ENCODE data around the gene ADAT2. TPM values are rescaled to one million over a fixed set of nuclear protein-coding genes. Genes with fewer than 3 reads are reported as not detected.
A peak's percentile ranks its signal among the peaks of the same experiment; 100 is the strongest.

Gene ADAT2
- total and polyA plus RNA-seq, 2 of the 13 experiments (the other 11 are each of a cell fraction or from before 2014, with no cell fraction given) = 10.5 to 18.3 TPM

DNA sequence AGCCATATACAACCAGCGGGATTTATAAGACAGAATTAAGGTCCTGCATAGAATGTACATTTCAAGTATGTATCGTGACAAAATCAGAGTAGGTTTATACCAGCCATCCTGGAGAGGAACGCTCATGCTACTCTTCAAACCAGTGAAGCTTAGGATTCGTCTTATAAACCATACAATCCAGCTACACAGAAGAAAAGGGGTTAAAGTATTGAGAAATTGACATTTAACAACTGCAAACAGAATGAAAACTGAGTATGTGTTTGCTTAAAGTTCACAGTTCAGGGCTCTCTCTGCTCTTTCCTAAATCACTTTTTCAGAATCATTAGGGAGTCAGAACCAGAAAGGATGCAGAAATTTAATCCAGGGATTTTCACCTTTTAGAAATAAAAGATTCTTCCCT lies 17.9 kb downstream of the ADAT2 start (continued):
- TF ChIP-seq ELF3 (CRISPR knock-in tag; IDR thresholded peaks at IDR 0.05) (0 out of 2 replicates have a peak, but pooled peaks have one; percentile 23), KDM3A (CRISPR knock-in tag; IDR thresholded peaks at IDR 0.05; ENCODE audit: low read depth) (no peak), ZIK1 (CRISPR knock-in tag; IDR thresholded peaks at IDR 0.05; ENCODE audit: borderline replicate concordance, low read depth) (no peak), ZNF839 (CRISPR knock-in tag; IDR thresholded peaks at IDR 0.05; ENCODE audit: borderline replicate concordance) (no peak), DR1 (CRISPR knock-in tag; IDR thresholded peaks at IDR 0.05) (no peak), ZNF33B (CRISPR knock-in tag; IDR thresholded peaks at IDR 0.05) (no peak), BRD4 (CRISPR knock-in tag; IDR thresholded peaks at IDR 0.05) (no peak), PCBP1 (IDR thresholded peaks at IDR 0.05; ENCODE audit: borderline replicate concordance, low read depth, low read length) (no peak), KAT8 (CRISPR knock-in tag; IDR thresholded peaks at IDR 0.05) (0 out of 2 replicates have a peak, but pooled peaks have one; percentile 41), ZNF232 (CRISPR knock-in tag; IDR thresholded peaks at IDR 0.05; ENCODE audit: borderline replicate concordance) (peak; percentile 98), POGZ (CRISPR knock-in tag; IDR thresholded peaks at IDR 0.05) (0 out of 2 replicates have a peak, but pooled peaks have one; percentile 39), ISL2 (CRISPR knock-in tag; IDR thresholded peaks at IDR 0.05) (peak; percentile 77), NR2C2 (CRISPR knock-in tag; IDR thresholded peaks at IDR 0.05; ENCODE audit: borderline replicate concordance) (0 out of 2 replicates have a peak, but pooled peaks have one; percentile 22), ZNF747 (CRISPR knock-in tag; IDR thresholded peaks at IDR 0.05; ENCODE audit: borderline replicate concordance) (no peak; the same call in 1 of the 2 replicates)
- TF ChIP-seq, protein P1, sequence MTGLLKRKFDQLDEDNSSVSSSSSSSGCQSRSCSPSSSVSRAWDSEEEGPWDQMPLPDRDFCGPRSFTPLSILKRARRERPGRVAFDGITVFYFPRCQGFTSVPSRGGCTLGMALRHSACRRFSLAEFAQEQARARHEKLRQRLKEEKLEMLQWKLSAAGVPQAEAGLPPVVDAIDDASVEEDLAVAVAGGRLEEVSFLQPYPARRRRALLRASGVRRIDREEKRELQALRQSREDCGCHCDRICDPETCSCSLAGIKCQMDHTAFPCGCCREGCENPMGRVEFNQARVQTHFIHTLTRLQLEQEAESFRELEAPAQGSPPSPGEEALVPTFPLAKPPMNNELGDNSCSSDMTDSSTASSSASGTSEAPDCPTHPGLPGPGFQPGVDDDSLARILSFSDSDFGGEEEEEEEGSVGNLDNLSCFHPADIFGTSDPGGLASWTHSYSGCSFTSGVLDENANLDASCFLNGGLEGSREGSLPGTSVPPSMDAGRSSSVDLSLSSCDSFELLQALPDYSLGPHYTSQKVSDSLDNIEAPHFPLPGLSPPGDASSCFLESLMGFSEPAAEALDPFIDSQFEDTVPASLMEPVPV (CRISPR knock-in tag; IDR thresholded peaks at IDR 0.05) = no peak
- TF ChIP-seq, protein P2, sequence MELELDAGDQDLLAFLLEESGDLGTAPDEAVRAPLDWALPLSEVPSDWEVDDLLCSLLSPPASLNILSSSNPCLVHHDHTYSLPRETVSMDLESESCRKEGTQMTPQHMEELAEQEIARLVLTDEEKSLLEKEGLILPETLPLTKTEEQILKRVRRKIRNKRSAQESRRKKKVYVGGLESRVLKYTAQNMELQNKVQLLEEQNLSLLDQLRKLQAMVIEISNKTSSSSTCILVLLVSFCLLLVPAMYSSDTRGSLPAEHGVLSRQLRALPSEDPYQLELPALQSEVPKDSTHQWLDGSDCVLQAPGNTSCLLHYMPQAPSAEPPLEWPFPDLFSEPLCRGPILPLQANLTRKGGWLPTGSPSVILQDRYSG (CRISPR knock-in tag; IDR thresholded peaks at IDR 0.05) = no peak
- TF ChIP-seq, protein P3, sequence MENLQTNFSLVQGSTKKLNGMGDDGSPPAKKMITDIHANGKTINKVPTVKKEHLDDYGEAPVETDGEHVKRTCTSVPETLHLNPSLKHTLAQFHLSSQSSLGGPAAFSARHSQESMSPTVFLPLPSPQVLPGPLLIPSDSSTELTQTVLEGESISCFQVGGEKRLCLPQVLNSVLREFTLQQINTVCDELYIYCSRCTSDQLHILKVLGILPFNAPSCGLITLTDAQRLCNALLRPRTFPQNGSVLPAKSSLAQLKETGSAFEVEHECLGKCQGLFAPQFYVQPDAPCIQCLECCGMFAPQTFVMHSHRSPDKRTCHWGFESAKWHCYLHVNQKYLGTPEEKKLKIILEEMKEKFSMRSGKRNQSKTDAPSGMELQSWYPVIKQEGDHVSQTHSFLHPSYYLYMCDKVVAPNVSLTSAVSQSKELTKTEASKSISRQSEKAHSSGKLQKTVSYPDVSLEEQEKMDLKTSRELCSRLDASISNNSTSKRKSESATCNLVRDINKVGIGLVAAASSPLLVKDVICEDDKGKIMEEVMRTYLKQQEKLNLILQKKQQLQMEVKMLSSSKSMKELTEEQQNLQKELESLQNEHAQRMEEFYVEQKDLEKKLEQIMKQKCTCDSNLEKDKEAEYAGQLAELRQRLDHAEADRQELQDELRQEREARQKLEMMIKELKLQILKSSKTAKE (CRISPR knock-in tag; IDR thresholded peaks at IDR 0.05; ENCODE audit: borderline replicate concordance) = no peak
- TF ChIP-seq, protein P4, sequence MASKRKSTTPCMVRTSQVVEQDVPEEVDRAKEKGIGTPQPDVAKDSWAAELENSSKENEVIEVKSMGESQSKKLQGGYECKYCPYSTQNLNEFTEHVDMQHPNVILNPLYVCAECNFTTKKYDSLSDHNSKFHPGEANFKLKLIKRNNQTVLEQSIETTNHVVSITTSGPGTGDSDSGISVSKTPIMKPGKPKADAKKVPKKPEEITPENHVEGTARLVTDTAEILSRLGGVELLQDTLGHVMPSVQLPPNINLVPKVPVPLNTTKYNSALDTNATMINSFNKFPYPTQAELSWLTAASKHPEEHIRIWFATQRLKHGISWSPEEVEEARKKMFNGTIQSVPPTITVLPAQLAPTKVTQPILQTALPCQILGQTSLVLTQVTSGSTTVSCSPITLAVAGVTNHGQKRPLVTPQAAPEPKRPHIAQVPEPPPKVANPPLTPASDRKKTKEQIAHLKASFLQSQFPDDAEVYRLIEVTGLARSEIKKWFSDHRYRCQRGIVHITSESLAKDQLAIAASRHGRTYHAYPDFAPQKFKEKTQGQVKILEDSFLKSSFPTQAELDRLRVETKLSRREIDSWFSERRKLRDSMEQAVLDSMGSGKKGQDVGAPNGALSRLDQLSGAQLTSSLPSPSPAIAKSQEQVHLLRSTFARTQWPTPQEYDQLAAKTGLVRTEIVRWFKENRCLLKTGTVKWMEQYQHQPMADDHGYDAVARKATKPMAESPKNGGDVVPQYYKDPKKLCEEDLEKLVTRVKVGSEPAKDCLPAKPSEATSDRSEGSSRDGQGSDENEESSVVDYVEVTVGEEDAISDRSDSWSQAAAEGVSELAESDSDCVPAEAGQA (IDR thresholded peaks at IDR 0.05; ENCODE audit: low read depth) = no peak
- TF ChIP-seq, protein P4 (CRISPR knock-in tag; IDR thresholded peaks at IDR 0.05; ENCODE audit: borderline replicate concordance) = no peak
